Activated naive CD8-positive, alpha-beta T cell treated with anti-CD3 and anti-CD28 coated beads, Interleukin-2, amount 10 ng/mL, durations not matched to agents 7 days and 5 days (primary cell): ENCODE results near the gene KRT71. TPM values are rescaled to one million over a fixed set of nuclear protein-coding genes. Genes with fewer than 3 reads are reported as not detected.
"Not testable (repeated sequence)": the region's sequence is repeated elsewhere in the genome, so short reads cannot be mapped to it uniquely, and the experiment has no call there.

Experiments used
- ATAC-seq: fragments of 150-1000 bp; cut with Tn5 transposase; one replicate; pipeline ENCODE4 v1.10.0; 2021; ENCODE audit warnings: low read depth, moderate library complexity
- POLR2A ChIA-PET: fragments of 350-600 bp; sonication (Branson Sonifier 250); formaldehyde crosslinking; loops from one replicate; lab custom pipeline; 2021; ENCODE audit warnings: antibody characterized with exemption; lab: Charles Lee
- DNase-seq: peaks from one replicate; pipeline ENCODE4 v3.0.0; 2021
- H3K27ac Mint-ChIP-seq: one replicate; pipeline ENCODE4 v1.8.0; 2022; ENCODE audit warnings: mild to moderate bottlenecking, mixed read lengths
- H3K27me3 Mint-ChIP-seq: one replicate; pipeline ENCODE4 v1.8.0; 2022; ENCODE audit warnings: mild to moderate bottlenecking, moderate library complexity, mixed read lengths
- H3K36me3 Mint-ChIP-seq: one replicate; pipeline ENCODE4 v1.8.0; 2021; ENCODE audit warnings: mild to moderate bottlenecking, mixed read lengths
- H3K4me1 Mint-ChIP-seq: one replicate; pipeline ENCODE4 v1.8.0; 2021; ENCODE audit warnings: mixed read lengths
- H3K4me3 Mint-ChIP-seq: one replicate; pipeline ENCODE4 v1.8.0; 2022; ENCODE audit warnings: mild to moderate bottlenecking, moderate library complexity, mixed read lengths
- H3K9me3 Mint-ChIP-seq: one replicate; pipeline ENCODE4 v1.8.0; 2021; ENCODE audit warnings: mixed read lengths
- total RNA-seq, 2 experiments: library from RNA; stranded (reverse); gene quantifications; one replicate each; pipeline ENCODE4 v1.2.3, GENCODE V29; 2021

The KRT71 gene
- total RNA-seq, 2 experiments from 2014 or later = not detected

DNA sequence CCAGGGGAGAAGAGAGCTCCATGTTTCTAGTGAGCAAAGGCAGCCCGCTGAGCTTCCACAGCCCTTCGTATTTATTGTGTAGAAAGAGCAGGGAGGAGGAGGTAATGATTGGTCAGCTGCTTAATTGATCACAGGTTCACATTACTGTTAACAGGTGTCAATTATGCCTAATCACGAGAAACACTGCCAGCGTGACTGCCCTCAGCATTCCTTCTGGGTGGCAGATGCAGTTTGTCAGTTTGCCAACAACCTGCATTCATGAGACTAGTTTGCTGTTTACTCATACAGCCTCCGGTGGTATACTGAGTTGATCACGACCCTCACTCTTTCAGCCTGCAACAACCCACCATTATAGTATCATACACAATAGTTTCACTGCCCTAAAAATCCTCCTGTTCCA, 52.4 kb downstream of the KRT71 start:
- ATAC-seq, POLR2A ChIA-PET, DNase-seq, H3K9me3 Mint-ChIP-seq, H3K36me3 Mint-ChIP-seq, H3K4me3 Mint-ChIP-seq, H3K4me1 Mint-ChIP-seq, H3K27ac Mint-ChIP-seq: not testable (repeated sequence)
- H3K27me3 Mint-ChIP-seq = peaks cover 36% of the 10 kb centered on the region

- ATAC-seq (no peak), DNase-seq (no peak)
- Mint-ChIP-seq H3K4me3 (no peak overlapping the region), H3K27ac (no peak overlapping the region), H3K36me3 (no peaks in the 10 kb centered on the region), H3K9me3 (no peaks in the 10 kb centered on the region), H3K27me3 (peaks cover 33% of the 10 kb centered on the region), H3K4me1 (peaks cover 5% of the 10 kb centered on the region)
- POLR2A ChIA-PET = no interaction called here
Measured at GRCh38 chr12:52499806-52500560, 53.0 kb downstream of the KRT71 start.

DNA sequence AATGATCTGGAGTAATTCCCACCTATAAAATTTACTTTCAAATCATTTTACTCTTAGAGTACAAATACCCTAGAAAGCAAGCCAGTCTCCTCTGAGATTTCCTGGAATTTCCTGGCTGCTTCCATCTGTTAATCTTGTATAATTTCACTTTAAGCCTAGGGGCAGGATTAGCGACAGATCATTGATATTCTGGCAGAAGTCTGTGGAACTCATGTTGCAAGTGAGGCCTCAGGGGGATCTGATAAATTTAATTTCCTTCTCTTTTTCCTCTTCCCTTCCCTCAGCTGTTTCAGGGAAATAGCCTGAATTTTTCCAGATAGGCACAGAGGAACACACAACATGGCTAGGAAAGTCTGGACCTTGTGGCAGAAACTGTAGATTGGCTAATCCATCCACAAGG, 54.0 kb downstream of the KRT71 start:
- Mint-ChIP-seq H3K4me1 (peaks cover 5% of the 10 kb centered on the region), H3K9me3 (no peaks in the 10 kb centered on the region), H3K27ac (no peak overlapping the region), H3K27me3 (peaks cover 33% of the 10 kb centered on the region), H3K36me3 (no peaks in the 10 kb centered on the region), H3K4me3 (no peak overlapping the region)
- POLR2A ChIA-PET = no interaction called here
- DNase-seq (no peak), ATAC-seq (no peak)

DNA sequence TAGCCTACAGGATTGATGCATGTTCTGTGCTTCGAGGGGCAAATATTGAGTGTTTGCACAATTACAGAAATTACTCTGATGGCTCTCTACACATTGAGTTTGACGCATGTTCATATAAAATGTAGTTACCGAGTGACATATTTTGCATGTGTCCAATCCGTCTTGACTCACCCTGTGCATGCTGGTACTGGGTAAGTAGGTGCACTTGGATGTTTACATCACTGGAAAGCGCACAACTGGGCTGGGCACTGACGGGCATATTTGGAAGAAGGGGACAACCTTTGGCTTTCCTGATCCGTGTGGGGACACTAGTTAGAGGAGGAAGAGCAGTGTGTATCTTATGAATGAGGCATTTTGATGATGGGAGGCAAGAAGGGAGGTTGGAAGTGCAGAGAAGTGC, 55.0 kb downstream of the KRT71 start:
- H3K4me1 Mint-ChIP-seq = peaks cover 5% of the 10 kb centered on the region
- no peak overlapping the region for H3K4me3 Mint-ChIP-seq
- peaks cover 29% of the 10 kb centered on the region for H3K27me3 Mint-ChIP-seq
- H3K27ac Mint-ChIP-seq = no peak overlapping the region
- no peaks in the 10 kb centered on the region for H3K36me3 Mint-ChIP-seq
- no peak for DNase-seq
- no peak for ATAC-seq
- POLR2A ChIA-PET = no interaction called here
- no peaks in the 10 kb centered on the region for H3K9me3 Mint-ChIP-seq

DNA sequence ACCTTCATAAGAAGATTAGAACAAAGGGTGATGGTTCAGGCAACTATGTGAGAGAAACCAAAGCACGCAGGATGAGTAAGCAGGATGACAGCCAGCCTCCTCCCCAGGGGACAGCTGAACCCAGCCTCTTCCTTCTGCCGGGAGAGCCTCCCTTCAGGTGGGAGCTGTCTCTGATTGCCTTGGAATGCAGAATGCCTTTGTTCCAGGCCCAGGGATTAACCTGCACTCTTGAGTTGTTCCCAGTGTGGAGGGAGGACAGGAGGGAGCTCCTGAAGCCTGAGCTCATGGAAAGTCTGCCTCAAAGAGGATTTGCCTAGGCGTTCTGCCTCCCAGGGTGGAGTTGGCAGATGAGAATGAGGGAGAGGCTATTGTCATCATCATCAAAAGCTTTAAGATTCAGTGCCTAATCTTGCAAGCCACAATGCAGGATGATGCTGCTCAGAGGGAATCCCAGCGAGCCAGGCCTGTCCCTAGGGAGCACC, 56.3 kb downstream of the KRT71 start:
- POLR2A ChIA-PET = no interaction called here
- ATAC-seq (no peak), DNase-seq (no peak)
- no peaks in the 10 kb centered on the region for H3K9me3 Mint-ChIP-seq
- peaks cover 21% of the 10 kb centered on the region for H3K27me3 Mint-ChIP-seq
- H3K4me1 Mint-ChIP-seq = peaks cover 5% of the 10 kb centered on the region
- H3K36me3 Mint-ChIP-seq = no peaks in the 10 kb centered on the region
- no peak overlapping the region for H3K27ac Mint-ChIP-seq
- H3K4me3 Mint-ChIP-seq = no peak overlapping the region

DNA sequence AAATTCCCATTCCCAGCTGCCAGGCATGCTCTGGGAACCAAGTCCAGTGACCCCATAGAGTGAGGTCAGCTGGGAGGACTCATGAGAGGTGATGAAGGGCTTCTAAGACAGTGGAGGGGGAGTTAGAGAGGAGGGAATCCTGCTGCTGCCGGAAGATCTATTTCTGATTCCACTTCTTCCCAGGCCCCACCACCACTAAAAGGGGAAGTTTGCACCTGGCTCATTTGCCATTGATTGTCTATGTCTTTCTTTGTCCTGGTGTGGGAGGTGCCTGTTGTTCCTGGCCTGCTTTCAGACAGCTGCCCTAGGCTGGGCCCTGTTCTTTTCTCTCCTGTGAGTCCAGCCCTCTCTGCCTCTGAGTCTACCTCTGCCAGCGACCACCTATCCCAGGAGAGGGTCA, 56.9 kb downstream of the KRT71 start:
- ATAC-seq = no peak
- H3K9me3 Mint-ChIP-seq = no peaks in the 10 kb centered on the region
- H3K4me1 Mint-ChIP-seq = peaks cover 5% of the 10 kb centered on the region
- POLR2A ChIA-PET = no interaction called here
- no peak overlapping the region for H3K4me3 Mint-ChIP-seq
- no peaks in the 10 kb centered on the region for H3K36me3 Mint-ChIP-seq
- DNase-seq = no peak
- H3K27ac Mint-ChIP-seq = no peak overlapping the region
- peaks cover 24% of the 10 kb centered on the region for H3K27me3 Mint-ChIP-seq

GRCh38 chr12:52495389-52495788, 57.6 kb downstream of the KRT71 start:
- H3K9me3 Mint-ChIP-seq = no peaks in the 10 kb centered on the region
- POLR2A ChIA-PET = no interaction called here
- no peak for DNase-seq
- H3K27ac Mint-ChIP-seq = no peak overlapping the region
- peaks cover 5% of the 10 kb centered on the region for H3K4me1 Mint-ChIP-seq
- H3K4me3 Mint-ChIP-seq = no peak overlapping the region
- ATAC-seq = no peak
- peaks cover 21% of the 10 kb centered on the region for H3K27me3 Mint-ChIP-seq
- H3K36me3 Mint-ChIP-seq = no peaks in the 10 kb centered on the region

- POLR2A ChIA-PET = no interaction called here
- Mint-ChIP-seq H3K4me1 (peaks cover 5% of the 10 kb centered on the region), H3K27me3 (peaks cover 21% of the 10 kb centered on the region), H3K4me3 (no peak overlapping the region), H3K36me3 (no peaks in the 10 kb centered on the region), H3K9me3 (no peaks in the 10 kb centered on the region), H3K27ac (no peak overlapping the region)
- DNase-seq (no peak), ATAC-seq (no peak)
Measured at GRCh38 chr12:52494518-52494917, 58.4 kb downstream of the KRT71 start.

DNA sequence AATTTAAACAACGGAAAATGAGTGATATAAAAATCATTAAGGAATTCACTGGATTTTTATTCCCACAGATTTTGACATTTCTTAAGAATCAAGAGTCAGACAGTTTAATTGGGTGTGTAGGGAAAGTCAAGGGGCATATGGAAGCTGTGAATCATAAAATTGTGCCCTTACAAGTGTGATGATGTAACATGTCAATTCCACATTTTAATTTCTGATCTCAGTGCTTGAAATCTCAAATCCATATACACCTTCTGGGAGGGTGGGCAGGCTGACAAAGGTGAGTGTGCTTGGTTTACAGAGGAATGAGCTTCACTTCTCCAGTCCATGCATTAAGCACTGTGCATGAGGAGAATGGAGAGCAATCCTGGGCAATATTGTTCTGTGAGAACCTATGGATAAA, 58.8 kb downstream of the KRT71 start:
- no peaks in the 10 kb centered on the region for H3K9me3 Mint-ChIP-seq
- POLR2A ChIA-PET = no interaction called here
- ATAC-seq = no peak
- no peaks in the 10 kb centered on the region for H3K36me3 Mint-ChIP-seq
- H3K4me3 Mint-ChIP-seq = no peak overlapping the region
- H3K4me1 Mint-ChIP-seq = peaks cover 5% of the 10 kb centered on the region
- peaks cover 21% of the 10 kb centered on the region for H3K27me3 Mint-ChIP-seq
- no peak overlapping the region for H3K27ac Mint-ChIP-seq
- no peak for DNase-seq

Other genes starting within 250 kb of the KRT71 start
- gene KRT83, start 231.7 kb downstream of the KRT71 start, total RNA-seq = not detected
- gene KRT85, start 185.7 kb downstream of the KRT71 start, total RNA-seq = not detected
- gene KRT84, start 167.5 kb downstream of the KRT71 start, total RNA-seq = not detected
- gene KRT82, start 146.8 kb downstream of the KRT71 start, total RNA-seq = not detected
- not detected for gene KRT75, start 118.8 kb downstream of the KRT71 start, total RNA-seq
- not detected for gene KRT6B, start 101.0 kb downstream of the KRT71 start, total RNA-seq
- not detected for gene KRT6C, start 79.3 kb downstream of the KRT71 start, total RNA-seq
- not detected for gene KRT6A, start 59.9 kb downstream of the KRT71 start, total RNA-seq
- not detected for gene KRT5, start 32.8 kb downstream of the KRT71 start, total RNA-seq
- gene KRT74, start 20.7 kb upstream of the KRT71 start, total RNA-seq = not detected
- under 1 TPM; 0.65 to 0.67 TPM for gene KRT72, start 48.3 kb upstream of the KRT71 start, total RNA-seq
- gene KRT73, start 65.4 kb upstream of the KRT71 start, total RNA-seq = under 1 TPM; 0.42 to 0.60 TPM
- gene KRT2, start 99.1 kb upstream of the KRT71 start, total RNA-seq = not detected
- not detected for gene KRT1, start 127.3 kb upstream of the KRT71 start, total RNA-seq
- gene KRT77, start 150.4 kb upstream of the KRT71 start, total RNA-seq = not detected
- not detected for gene KRT76, start 224.2 kb upstream of the KRT71 start, total RNA-seq
- not detected for gene KRT3, start 243.0 kb upstream of the KRT71 start, total RNA-seq